HEK293 (cell line): ENCODE data around the gene BRAT1.
A peak's percentile ranks its signal among the peaks of the same experiment; 100 is the strongest.

Experiments used
- CTCF ChIA-PET: fragments of 350-600 bp; formaldehyde crosslinking; extraction: SDS; loops from one replicate; lab custom pipeline; 2021; ENCODE audit warnings: antibody characterized with exemption; lab: Yijun Ruan, JAX
- POLR2A ChIA-PET: fragments of 300-600 bp; formaldehyde crosslinking; extraction: SDS; loops from one replicate; lab custom pipeline; 2020; ENCODE audit warnings: antibody characterized with exemption, inconsistent platforms; lab: Yijun Ruan, JAX
- H3K27ac ChIP-seq: fragments of 200-500 bp; sonication (Bioruptor generic); 2 replicates; pipeline ENCODE4 v1.5.1; 2014; ENCODE audit warnings: low read depth, low read length, control low read depth, inconsistent platforms; ENCODE audit errors: extremely low read depth
- H3K36me3 ChIP-seq, 2 experiments: fragments of 200-500 bp in 1 of 2; sonication (Bioruptor generic) in 1 of 2; 1 replicate in 1 of 2; 2 replicates in 1 of 2; pipeline ENCODE4 v1.5.1; 2014 to 2017; ENCODE audit warnings: inconsistent platforms in 2 of 2, low read length in 2 of 2; ENCODE audit not compliant: control insufficient read depth in 2 of 2, insufficient read depth in 1 of 2
- H3K4me1 ChIP-seq: fragments of 200-500 bp; sonication (Bioruptor generic); 2 replicates; pipeline ENCODE4 v1.5.1; 2014; ENCODE audit warnings: mild to moderate bottlenecking, low read length, inconsistent platforms; ENCODE audit not compliant: control insufficient read depth, insufficient read depth
- H3K4me3 ChIP-seq: 2 replicates; pipeline ENCODE4 v1.5.1; 2011; ENCODE audit warnings: low read depth, mild to moderate bottlenecking, control low read depth, low read length, moderate library complexity
- H3K9me3 ChIP-seq: fragments of 200-500 bp; sonication (Bioruptor generic); 2 replicates; pipeline ENCODE4 v1.5.1; 2014; ENCODE audit warnings: low read depth, low read length, inconsistent platforms; ENCODE audit not compliant: control insufficient read depth, insufficient read depth
- EGR2 ChIP-seq: fragments of 450-650 bp; formaldehyde crosslinking; IDR thresholded peaks from 2 replicates; pipeline ENCODE4 v1.5.1; 2016; ENCODE audit warnings: low read depth, missing biosample characterization, missing genetic modification characterization
- GLIS2 ChIP-seq: fragments of 450-650 bp; formaldehyde crosslinking; IDR thresholded peaks from 2 replicates; pipeline ENCODE4 v1.5.1; 2016; ENCODE audit warnings: missing biosample characterization, missing genetic modification characterization
- KLF9 ChIP-seq: fragments of 450-650 bp; formaldehyde crosslinking; IDR thresholded peaks from 2 replicates; pipeline ENCODE4 v1.5.1; 2016; ENCODE audit warnings: missing biosample characterization, missing genetic modification characterization, low read depth
- MZF1 ChIP-seq: fragments of 450-650 bp; formaldehyde crosslinking; IDR thresholded peaks from 2 replicates; pipeline ENCODE4 v1.5.1; 2017; ENCODE audit warnings: missing biosample characterization, missing genetic modification characterization, borderline replicate concordance
- OSR2 ChIP-seq: fragments of 450-650 bp; formaldehyde crosslinking; IDR thresholded peaks from 2 replicates; pipeline ENCODE4 v1.5.1; 2016; ENCODE audit warnings: missing biosample characterization, missing genetic modification characterization
- PRDM1 ChIP-seq: fragments of 450-650 bp; formaldehyde crosslinking; IDR thresholded peaks from 2 replicates; pipeline ENCODE4; 2016; ENCODE audit warnings: missing biosample characterization, missing genetic modification characterization
- RBAK ChIP-seq: fragments of 450-650 bp; formaldehyde crosslinking; IDR thresholded peaks from 2 replicates; pipeline ENCODE4 v1.5.1; 2016; ENCODE audit warnings: missing biosample characterization, missing genetic modification characterization
- SP2 ChIP-seq: fragments of 450-650 bp; formaldehyde crosslinking; IDR thresholded peaks from 2 replicates; pipeline ENCODE4 v1.5.1; 2016; ENCODE audit warnings: missing biosample characterization, missing genetic modification characterization
- SP7 ChIP-seq: fragments of 450-650 bp; formaldehyde crosslinking; IDR thresholded peaks from 2 replicates; pipeline ENCODE4 v1.5.1; 2016; ENCODE audit warnings: missing biosample characterization, missing genetic modification characterization
- YY1 ChIP-seq: fragments of 450-650 bp; formaldehyde crosslinking; IDR thresholded peaks from 2 replicates; pipeline ENCODE4 v1.5.1; 2018; ENCODE audit warnings: missing biosample characterization, missing genetic modification characterization
- ZBTB20 ChIP-seq: fragments of 450-650 bp; formaldehyde crosslinking; IDR thresholded peaks from 2 replicates; pipeline ENCODE4 v1.5.1; 2016; ENCODE audit warnings: missing biosample characterization, missing genetic modification characterization
- ZEB2 ChIP-seq: fragments of 450-650 bp; formaldehyde crosslinking; IDR thresholded peaks from 2 replicates; pipeline ENCODE4 v1.5.1; 2016; ENCODE audit warnings: missing biosample characterization, missing genetic modification characterization
- ZFP41 ChIP-seq: fragments of 450-650 bp; formaldehyde crosslinking; IDR thresholded peaks from 2 replicates; pipeline ENCODE4 v1.5.1; 2016; ENCODE audit warnings: missing biosample characterization, missing genetic modification characterization, borderline replicate concordance
- ZNF19 ChIP-seq: fragments of 450-650 bp; formaldehyde crosslinking; IDR thresholded peaks from 2 replicates; pipeline ENCODE4; 2016; ENCODE audit warnings: missing biosample characterization, missing genetic modification characterization, low read depth
- ZNF2 ChIP-seq: fragments of 450-650 bp; formaldehyde crosslinking; IDR thresholded peaks from 2 replicates; pipeline ENCODE4 v1.5.1; 2016; ENCODE audit warnings: missing biosample characterization, missing genetic modification characterization
- ZNF221 ChIP-seq: fragments of 450-650 bp; formaldehyde crosslinking; IDR thresholded peaks from 2 replicates; pipeline ENCODE4 v1.5.1; 2017; ENCODE audit warnings: missing biosample characterization, missing genetic modification characterization, borderline replicate concordance
- ZNF341 ChIP-seq: fragments of 450-650 bp; formaldehyde crosslinking; IDR thresholded peaks from 2 replicates; pipeline ENCODE4; 2016; ENCODE audit warnings: low read depth, missing biosample characterization, missing genetic modification characterization
- ZNF354C ChIP-seq: fragments of 450-650 bp; formaldehyde crosslinking; IDR thresholded peaks from 2 replicates; pipeline ENCODE4 v1.5.1; 2016; ENCODE audit warnings: missing biosample characterization, missing genetic modification characterization, low read depth, borderline replicate concordance
- ZNF391 ChIP-seq: fragments of 450-650 bp; formaldehyde crosslinking; IDR thresholded peaks from 2 replicates; pipeline ENCODE4 v1.5.1; 2016; ENCODE audit warnings: low read depth, missing biosample characterization, missing genetic modification characterization, borderline replicate concordance
- ZNF692 ChIP-seq: fragments of 450-650 bp; formaldehyde crosslinking; IDR thresholded peaks from 2 replicates; pipeline ENCODE4 v1.5.1; 2016; ENCODE audit warnings: missing biosample characterization, missing genetic modification characterization
- ZNF768 ChIP-seq: fragments of 450-650 bp; formaldehyde crosslinking; IDR thresholded peaks from 2 replicates; pipeline ENCODE4 v1.5.1; 2018; ENCODE audit warnings: missing biosample characterization, mild to moderate bottlenecking, missing genetic modification characterization
- ZSCAN30 ChIP-seq: fragments of 450-650 bp; IDR thresholded peaks from 2 replicates; pipeline ENCODE4 v1.5.1; 2018; ENCODE audit warnings: missing biosample characterization, mild to moderate bottlenecking, missing genetic modification characterization, moderate library complexity
- TF ChIP-seq, protein P1 (sequence below): fragments of 450-650 bp; formaldehyde crosslinking; IDR thresholded peaks from 2 replicates; pipeline ENCODE4 v1.5.1; 2017; ENCODE audit warnings: missing biosample characterization, missing genetic modification characterization
- TF ChIP-seq, protein P2 (sequence below): fragments of 450-650 bp; formaldehyde crosslinking; IDR thresholded peaks from 2 replicates; pipeline ENCODE4; 2016; ENCODE audit warnings: missing biosample characterization, missing genetic modification characterization
- TF ChIP-seq, protein P3 (sequence below): fragments of 450-650 bp; formaldehyde crosslinking; IDR thresholded peaks from 2 replicates; pipeline ENCODE4 v1.5.1; 2016; ENCODE audit warnings: missing biosample characterization, missing genetic modification characterization

BRAT1 gene

GRCh38 chr7:2509298-2509906, 45.9 kb downstream of the BRAT1 start:
- no peak overlapping the region for H3K4me3 ChIP-seq
- ChIA-PET POLR2A (interaction anchor here (0.9 to 1.3 kb wide), 3 partner anchors 11 to 46 kb away, joined by 3 read pairs; partner anchors contain the start of genes BRAT1 and LFNG), CTCF (interaction anchor here (1.1 kb wide), 1 partner anchor 41 kb away, joined by 3 read pairs; no protein-coding TSS in a partner anchor)
- TF ChIP-seq ZNF341 = peak; percentile 85
- TF ChIP-seq SP7 (tag by site-specific recombination) = no peak
- 0 out of 2 replicates have a peak, but pooled peaks have one; percentile 20 for TF ChIP-seq GLIS2 (tag by site-specific recombination)
- no peaks in the 10 kb centered on the region for H3K9me3 ChIP-seq
- H3K4me1 ChIP-seq = no peaks in the 10 kb centered on the region; the same call in 1 of the 2 replicates
- no peak overlapping the region for H3K27ac ChIP-seq
- no peaks in the 10 kb centered on the region for H3K36me3 ChIP-seq

- Histone ChIP-seq H3K36me3 (no peaks in the 10 kb centered on the region), H3K4me1 (no peaks in the 10 kb centered on the region; the same call in 1 of the 2 replicates), H3K27ac (0 out of 2 replicates have a peak overlapping the region, but pooled peaks have one; percentile 16), H3K4me3 (no peak overlapping the region), H3K9me3 (no peaks in the 10 kb centered on the region)
- ChIA-PET CTCF (interaction anchor here (0.6 kb wide), 1 partner anchor 57 kb away, joined by 3 read pairs; no protein-coding TSS in a partner anchor), POLR2A (interaction anchor here (0.5 to 1.3 kb wide), 4 partner anchors 11 to 1293 kb away, joined by 3 read pairs; partner anchors contain the start of genes BRAT1 and LFNG)
- TF ChIP-seq ZEB2 (tag by site-specific recombination) (no peak), ZNF692 (tag by site-specific recombination) (0 out of 2 replicates have a peak, but pooled peaks have one; percentile 18), ZBTB20 (tag by site-specific recombination) (peak; percentile 73), YY1 (tag by site-specific recombination) (no peak), ZNF221 (tag by site-specific recombination) (no peak), PRDM1 (no peak), KLF9 (no peak), ZFP41 (no peak), ZSCAN30 (tag by site-specific recombination) (no peak), ZNF19 (tag by site-specific recombination) (no peak), ZNF391 (tag by site-specific recombination) (no peak), SP2 (tag by site-specific recombination) (no peak), OSR2 (tag by site-specific recombination) (no peak), RBAK (tag by site-specific recombination) (no peak), ZNF2 (tag by site-specific recombination) (no peak), EGR2 (tag by site-specific recombination) (peak; percentile 62), ZNF354C (tag by site-specific recombination) (no peak), ZNF768 (tag by site-specific recombination) (no peak), MZF1 (no peak)
- TF ChIP-seq, protein P1, sequence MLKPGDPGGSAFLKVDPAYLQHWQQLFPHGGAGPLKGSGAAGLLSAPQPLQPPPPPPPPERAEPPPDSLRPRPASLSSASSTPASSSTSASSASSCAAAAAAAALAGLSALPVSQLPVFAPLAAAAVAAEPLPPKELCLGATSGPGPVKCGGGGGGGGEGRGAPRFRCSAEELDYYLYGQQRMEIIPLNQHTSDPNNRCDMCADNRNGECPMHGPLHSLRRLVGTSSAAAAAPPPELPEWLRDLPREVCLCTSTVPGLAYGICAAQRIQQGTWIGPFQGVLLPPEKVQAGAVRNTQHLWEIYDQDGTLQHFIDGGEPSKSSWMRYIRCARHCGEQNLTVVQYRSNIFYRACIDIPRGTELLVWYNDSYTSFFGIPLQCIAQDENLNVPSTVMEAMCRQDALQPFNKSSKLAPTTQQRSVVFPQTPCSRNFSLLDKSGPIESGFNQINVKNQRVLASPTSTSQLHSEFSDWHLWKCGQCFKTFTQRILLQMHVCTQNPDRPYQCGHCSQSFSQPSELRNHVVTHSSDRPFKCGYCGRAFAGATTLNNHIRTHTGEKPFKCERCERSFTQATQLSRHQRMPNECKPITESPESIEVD (tag by site-specific recombination) = no peak
- TF ChIP-seq, protein P2, sequence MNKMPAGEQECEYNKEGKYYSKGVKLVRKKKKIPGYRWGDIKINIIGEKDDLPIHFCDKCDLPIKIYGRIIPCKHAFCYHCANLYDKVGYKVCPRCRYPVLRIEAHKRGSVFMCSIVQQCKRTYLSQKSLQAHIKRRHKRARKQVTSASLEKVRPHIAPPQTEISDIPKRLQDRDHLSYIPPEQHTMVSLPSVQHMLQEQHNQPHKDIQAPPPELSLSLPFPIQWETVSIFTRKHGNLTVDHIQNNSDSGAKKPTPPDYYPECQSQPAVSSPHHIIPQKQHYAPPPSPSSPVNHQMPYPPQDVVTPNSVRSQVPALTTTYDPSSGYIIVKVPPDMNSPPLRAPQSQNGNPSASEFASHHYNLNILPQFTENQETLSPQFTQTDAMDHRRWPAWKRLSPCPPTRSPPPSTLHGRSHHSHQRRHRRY (tag by site-specific recombination) = no peak
- TF ChIP-seq, protein P3, sequence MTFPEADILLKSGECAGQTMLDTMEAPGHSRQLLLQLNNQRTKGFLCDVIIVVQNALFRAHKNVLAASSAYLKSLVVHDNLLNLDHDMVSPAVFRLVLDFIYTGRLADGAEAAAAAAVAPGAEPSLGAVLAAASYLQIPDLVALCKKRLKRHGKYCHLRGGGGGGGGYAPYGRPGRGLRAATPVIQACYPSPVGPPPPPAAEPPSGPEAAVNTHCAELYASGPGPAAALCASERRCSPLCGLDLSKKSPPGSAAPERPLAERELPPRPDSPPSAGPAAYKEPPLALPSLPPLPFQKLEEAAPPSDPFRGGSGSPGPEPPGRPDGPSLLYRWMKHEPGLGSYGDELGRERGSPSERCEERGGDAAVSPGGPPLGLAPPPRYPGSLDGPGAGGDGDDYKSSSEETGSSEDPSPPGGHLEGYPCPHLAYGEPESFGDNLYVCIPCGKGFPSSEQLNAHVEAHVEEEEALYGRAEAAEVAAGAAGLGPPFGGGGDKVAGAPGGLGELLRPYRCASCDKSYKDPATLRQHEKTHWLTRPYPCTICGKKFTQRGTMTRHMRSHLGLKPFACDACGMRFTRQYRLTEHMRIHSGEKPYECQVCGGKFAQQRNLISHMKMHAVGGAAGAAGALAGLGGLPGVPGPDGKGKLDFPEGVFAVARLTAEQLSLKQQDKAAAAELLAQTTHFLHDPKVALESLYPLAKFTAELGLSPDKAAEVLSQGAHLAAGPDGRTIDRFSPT = 0 out of 2 replicates have a peak, but pooled peaks have one; percentile 24
Observed at GRCh38 chr7:2508327-2509215, 46.8 kb downstream of the BRAT1 start.
